ENCODE results near the gene CTDP1.

CTDP1 gene

DNA sequence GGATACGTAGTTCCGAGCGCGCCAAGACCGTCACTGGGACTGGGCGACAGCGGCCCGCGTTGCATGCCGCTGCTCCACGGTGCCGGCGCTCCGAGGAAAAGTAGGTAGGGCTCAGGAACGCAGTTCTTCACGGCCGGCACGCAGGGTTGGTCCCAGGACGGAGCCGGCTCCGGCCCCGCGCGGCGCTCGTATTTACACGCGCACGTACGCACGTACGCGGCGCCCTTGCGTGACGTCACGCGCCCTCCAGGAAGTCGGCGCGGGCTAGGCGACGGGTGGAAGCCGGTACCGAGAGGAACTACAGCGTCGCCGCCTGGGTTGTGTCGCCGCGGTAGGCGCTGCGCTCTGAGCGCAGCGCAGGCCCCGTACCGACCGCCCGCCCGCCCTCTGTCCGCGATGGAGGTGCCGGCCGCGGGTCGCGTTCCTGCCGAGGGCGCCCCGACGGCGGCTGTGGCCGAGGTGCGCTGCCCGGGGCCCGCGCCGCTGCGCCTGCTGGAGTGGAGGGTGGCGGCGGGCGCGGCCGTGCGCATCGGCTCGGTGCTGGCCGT, at the start of gene CTDP1:
CTDP1 (plus strand) TSS at position 252 of the 548 bp plus-strand sequence; CDS start at position 397, 145 bp downstream.
- peaks cover 20% of the 10 kb centered on the region for H3K4me1 ChIP-seq (ENCODE audit: control insufficient read depth, insufficient read depth, low read length)
- H3K9ac ChIP-seq (ENCODE audit: low read length) = peak within 1 kb of the TSS; percentile 92
- no peaks in the 10 kb centered on the region for H3K27me3 ChIP-seq (ENCODE audit: control insufficient read depth, insufficient read depth, low read length)
- no peaks in the 10 kb centered on the region for H3K9me3 ChIP-seq (ENCODE audit: control insufficient read depth, insufficient read depth, low read depth, low read length)
- H3K27ac ChIP-seq (ENCODE audit: low read depth, low read length) = peak within 1 kb of the TSS; percentile 96
- peak within 1 kb of the TSS; percentile 87 for H3K4me3 ChIP-seq (ENCODE audit: low read depth, low read length)
- peaks cover 12% of the 10 kb centered on the region; the same call in 1 of the 2 replicates for H3K36me3 ChIP-seq (ENCODE audit: control insufficient read depth, insufficient read depth, low read length)

DNA sequence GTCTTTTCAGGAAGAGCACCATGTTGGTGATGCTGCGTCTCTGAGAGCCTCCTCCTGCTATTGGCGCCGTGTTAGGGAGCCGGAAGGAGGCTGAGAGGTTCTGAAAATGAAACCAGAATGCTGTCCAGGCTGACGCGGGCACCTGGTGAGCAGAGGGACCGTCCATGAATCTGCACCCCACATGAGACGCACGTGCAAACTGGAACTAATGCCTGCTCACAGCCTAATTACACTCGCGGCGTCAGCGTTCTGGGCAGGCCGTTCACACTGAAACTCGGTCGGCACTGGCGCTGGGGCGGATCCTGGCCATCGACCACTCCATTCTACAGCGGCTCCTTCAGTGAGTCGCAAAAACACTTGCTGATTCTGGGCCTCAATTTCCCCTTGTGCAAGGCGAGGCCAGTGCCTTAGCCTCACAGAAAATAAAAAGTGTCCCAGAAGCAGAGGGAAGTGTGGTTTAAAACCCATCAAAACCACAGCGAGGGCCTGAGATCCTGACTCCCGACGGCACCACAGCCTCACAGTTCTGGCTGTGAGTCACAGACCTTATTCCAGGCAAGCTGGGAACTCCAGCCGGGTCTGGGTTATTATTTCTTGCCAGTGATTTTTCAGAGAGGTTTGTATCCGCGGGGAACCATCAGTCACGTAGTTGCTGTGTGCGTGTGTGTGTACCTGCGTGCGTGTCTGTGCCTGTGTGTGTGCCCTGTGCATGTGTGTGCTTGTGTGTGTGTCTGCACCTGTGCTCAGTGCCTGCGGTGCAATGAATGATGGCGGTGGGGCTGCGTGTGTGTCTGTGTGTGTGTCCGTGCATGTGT, 49.1 kb upstream of the CTDP1 start:
- H3K9me3 ChIP-seq (ENCODE audit: control insufficient read depth, insufficient read depth, low read depth, low read length) = peaks cover 5% of the 10 kb centered on the region; the same call in 1 of the 2 replicates
- H3K4me3 ChIP-seq (ENCODE audit: low read depth, low read length) = no peak overlapping the region
- H3K4me1 ChIP-seq (ENCODE audit: control insufficient read depth, insufficient read depth, low read length) = no peaks in the 10 kb centered on the region
- no peak overlapping the region for H3K27ac ChIP-seq (ENCODE audit: low read depth, low read length)
- no peaks in the 10 kb centered on the region for H3K36me3 ChIP-seq (ENCODE audit: control insufficient read depth, insufficient read depth, low read length)
- no peaks in the 10 kb centered on the region for H3K27me3 ChIP-seq (ENCODE audit: control insufficient read depth, insufficient read depth, low read length)
- no peak overlapping the region for H3K9ac ChIP-seq (ENCODE audit: low read length)

GRCh38 chr18:79631096-79631507, 48.5 kb upstream of the CTDP1 start:
- Histone ChIP-seq H3K27ac (ENCODE audit: low read depth, low read length) (no peak overlapping the region), H3K9me3 (ENCODE audit: control insufficient read depth, insufficient read depth, low read depth, low read length) (peaks cover 5% of the 10 kb centered on the region; the same call in 1 of the 2 replicates), H3K4me1 (ENCODE audit: control insufficient read depth, insufficient read depth, low read length) (no peaks in the 10 kb centered on the region), H3K9ac (ENCODE audit: low read length) (no peak overlapping the region), H3K27me3 (ENCODE audit: control insufficient read depth, insufficient read depth, low read length) (no peaks in the 10 kb centered on the region), H3K4me3 (ENCODE audit: low read depth, low read length) (no peak overlapping the region), H3K36me3 (ENCODE audit: control insufficient read depth, insufficient read depth, low read length) (no peaks in the 10 kb centered on the region)

- no peaks in the 10 kb centered on the region for H3K36me3 ChIP-seq (ENCODE audit: control insufficient read depth, insufficient read depth, low read length)
Measured at GRCh38 chr18:79631761-79632446, 47.7 kb upstream of the CTDP1 start.

DNA sequence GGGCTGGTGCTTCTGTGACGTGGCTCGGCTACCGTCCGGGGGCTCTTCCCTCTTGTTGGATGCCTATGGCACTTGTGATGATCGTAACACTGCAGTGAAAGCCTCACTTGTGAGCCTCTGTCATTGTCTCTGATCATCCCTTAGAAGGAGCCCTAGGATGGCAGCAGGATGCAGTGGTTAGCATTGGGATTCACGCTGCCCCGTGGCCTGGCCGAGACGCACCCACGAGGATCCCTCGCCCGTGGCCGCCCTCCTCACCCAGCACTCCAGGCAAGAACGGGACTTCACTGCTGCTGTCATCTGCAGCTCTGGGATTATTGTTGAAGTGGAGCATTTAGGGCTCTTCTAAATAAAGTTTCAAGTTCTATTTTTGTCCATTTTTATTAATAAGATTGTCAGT, 46.8 kb upstream of the CTDP1 start:
- Histone ChIP-seq H3K36me3 (ENCODE audit: control insufficient read depth, insufficient read depth, low read length) (no peaks in the 10 kb centered on the region), H3K4me3 (ENCODE audit: low read depth, low read length) (no peak overlapping the region), H3K9ac (ENCODE audit: low read length) (no peak overlapping the region), H3K9me3 (ENCODE audit: control insufficient read depth, insufficient read depth, low read depth, low read length) (peaks cover 5% of the 10 kb centered on the region; the same call in 1 of the 2 replicates), H3K27me3 (ENCODE audit: control insufficient read depth, insufficient read depth, low read length) (no peaks in the 10 kb centered on the region), H3K27ac (ENCODE audit: low read depth, low read length) (no peak overlapping the region), H3K4me1 (ENCODE audit: control insufficient read depth, insufficient read depth, low read length) (no peaks in the 10 kb centered on the region)

More at GRCh38 chr18:79631761-79632446, 47.7 kb upstream of the CTDP1 start:
- H3K27me3 ChIP-seq (ENCODE audit: control insufficient read depth, insufficient read depth, low read length) = no peaks in the 10 kb centered on the region
- H3K9me3 ChIP-seq (ENCODE audit: control insufficient read depth, insufficient read depth, low read depth, low read length) = peaks cover 5% of the 10 kb centered on the region; the same call in 1 of the 2 replicates
- H3K4me3 ChIP-seq (ENCODE audit: low read depth, low read length) = no peak overlapping the region
- H3K9ac ChIP-seq (ENCODE audit: low read length) = no peak overlapping the region
- H3K4me1 ChIP-seq (ENCODE audit: control insufficient read depth, insufficient read depth, low read length) = no peaks in the 10 kb centered on the region
- no peak overlapping the region for H3K27ac ChIP-seq (ENCODE audit: low read depth, low read length)

DNA sequence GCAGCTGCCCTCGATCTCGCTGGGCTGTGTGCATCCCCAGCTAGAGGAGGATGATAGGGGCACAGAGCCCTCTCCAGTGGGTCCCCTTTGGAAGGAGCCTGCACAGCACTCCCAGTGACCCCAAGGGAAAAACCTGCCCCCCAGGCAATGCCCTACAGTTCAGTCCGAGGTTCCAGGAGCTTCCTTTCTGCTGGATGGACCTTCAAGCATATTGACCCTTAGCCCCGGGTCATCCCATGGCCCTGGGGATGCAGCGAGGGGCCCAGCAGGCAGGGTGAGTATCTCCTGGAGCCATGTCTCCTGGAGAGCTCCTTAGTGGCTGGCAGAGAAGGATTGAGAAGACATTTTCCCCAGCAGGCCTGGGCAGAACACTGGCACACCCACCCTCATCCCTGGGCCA, 45.4 kb upstream of the CTDP1 start:
- Histone ChIP-seq H3K9ac (ENCODE audit: low read length) (no peak overlapping the region), H3K4me3 (ENCODE audit: low read depth, low read length) (no peak overlapping the region), H3K9me3 (ENCODE audit: control insufficient read depth, insufficient read depth, low read depth, low read length) (peaks cover 5% of the 10 kb centered on the region; the same call in 1 of the 2 replicates), H3K4me1 (ENCODE audit: control insufficient read depth, insufficient read depth, low read length) (no peaks in the 10 kb centered on the region), H3K27me3 (ENCODE audit: control insufficient read depth, insufficient read depth, low read length) (no peaks in the 10 kb centered on the region), H3K27ac (ENCODE audit: low read depth, low read length) (no peak overlapping the region), H3K36me3 (ENCODE audit: control insufficient read depth, insufficient read depth, low read length) (no peaks in the 10 kb centered on the region)

GRCh38 chr18:79634593-79635426, 44.8 kb upstream of the CTDP1 start:
- no peaks in the 10 kb centered on the region for H3K4me1 ChIP-seq (ENCODE audit: control insufficient read depth, insufficient read depth, low read length)
- H3K4me3 ChIP-seq (ENCODE audit: low read depth, low read length) = no peak overlapping the region
- H3K27ac ChIP-seq (ENCODE audit: low read depth, low read length) = no peak overlapping the region
- no peaks in the 10 kb centered on the region for H3K27me3 ChIP-seq (ENCODE audit: control insufficient read depth, insufficient read depth, low read length)
- H3K9ac ChIP-seq (ENCODE audit: low read length) = no peak overlapping the region
- no peaks in the 10 kb centered on the region for H3K36me3 ChIP-seq (ENCODE audit: control insufficient read depth, insufficient read depth, low read length)
- peaks cover 5% of the 10 kb centered on the region; the same call in 1 of the 2 replicates for H3K9me3 ChIP-seq (ENCODE audit: control insufficient read depth, insufficient read depth, low read depth, low read length)

DNA sequence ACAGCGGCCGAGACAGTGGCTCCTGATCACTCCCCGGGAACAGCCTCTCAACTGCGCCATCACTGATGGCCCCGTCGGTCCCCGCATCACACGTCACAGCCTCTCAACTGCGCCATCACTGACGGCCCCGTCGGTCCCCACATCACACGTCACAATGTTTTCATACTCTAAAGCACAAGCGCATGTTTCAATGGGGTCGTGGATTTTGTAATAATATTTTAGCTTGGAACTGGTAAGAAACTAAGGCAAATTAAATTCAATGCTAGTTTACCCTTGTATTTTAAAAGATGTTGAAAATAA, 44.2 kb upstream of the CTDP1 start:
- Histone ChIP-seq H3K4me1 (ENCODE audit: control insufficient read depth, insufficient read depth, low read length) (no peaks in the 10 kb centered on the region), H3K9ac (ENCODE audit: low read length) (no peak overlapping the region), H3K4me3 (ENCODE audit: low read depth, low read length) (no peak overlapping the region), H3K9me3 (ENCODE audit: control insufficient read depth, insufficient read depth, low read depth, low read length) (peaks cover 5% of the 10 kb centered on the region; the same call in 1 of the 2 replicates), H3K27ac (ENCODE audit: low read depth, low read length) (no peak overlapping the region), H3K27me3 (ENCODE audit: control insufficient read depth, insufficient read depth, low read length) (no peaks in the 10 kb centered on the region), H3K36me3 (ENCODE audit: control insufficient read depth, insufficient read depth, low read length) (no peaks in the 10 kb centered on the region)

GRCh38 chr18:79637181-79637920, 42.3 kb upstream of the CTDP1 start:
- H3K27me3 ChIP-seq (ENCODE audit: control insufficient read depth, insufficient read depth, low read length) = no peaks in the 10 kb centered on the region
- no peak overlapping the region for H3K9ac ChIP-seq (ENCODE audit: low read length)
- no peak overlapping the region for H3K27ac ChIP-seq (ENCODE audit: low read depth, low read length)
- H3K9me3 ChIP-seq (ENCODE audit: control insufficient read depth, insufficient read depth, low read depth, low read length) = peaks cover 5% of the 10 kb centered on the region; the same call in 1 of the 2 replicates
- no peaks in the 10 kb centered on the region for H3K4me1 ChIP-seq (ENCODE audit: control insufficient read depth, insufficient read depth, low read length)
- no peaks in the 10 kb centered on the region for H3K36me3 ChIP-seq (ENCODE audit: control insufficient read depth, insufficient read depth, low read length)
- H3K4me3 ChIP-seq (ENCODE audit: low read depth, low read length) = peak overlapping the region; percentile 20; the same call in 1 of the 2 replicates

All from HUES6 (cell line).